ENCODE measurements around the gene COPG1. TPM values are rescaled to one million over a fixed set of nuclear protein-coding genes. Genes with fewer than 3 reads are reported as not detected.
"Not testable (repeated sequence)": the region's sequence is repeated elsewhere in the genome, so short reads cannot be mapped to it uniquely, and the experiment has no call there.

The COPG1 gene
- total RNA-seq, 2 experiments from 2014 or later, result 110 to 136 TPM

GRCh38 chr3:129230311-129231019, 18.9 kb upstream of the COPG1 start:
- peak overlapping the region; percentile 88 for H3K27ac Mint-ChIP-seq
- peaks cover 3% of the 10 kb centered on the region for H3K9me3 Mint-ChIP-seq
- peak; percentile 44 for DNase-seq
- CTCF ChIA-PET, result interaction anchor here (0.6 to 6.4 kb wide), 8 partner anchors 10 to 264 kb away, joined by 3 to 38 read pairs (median 4); no protein-coding TSS in a partner anchor
- H3K36me3 Mint-ChIP-seq (ENCODE audit: low read depth), result peaks cover 6% of the 10 kb centered on the region
- peaks cover 80% of the 10 kb centered on the region for H3K4me1 Mint-ChIP-seq
- POLR2A ChIA-PET, result interaction anchor here (0.6 to 0.8 kb wide), 2 partner anchors 47 to 108 kb away, joined by 4 to 6 read pairs; partner anchors contain the start of gene CNBP
- peak overlapping the region; percentile 45 for H3K4me3 Mint-ChIP-seq
- no peaks in the 10 kb centered on the region for H3K27me3 Mint-ChIP-seq

GRCh38 chr3:129231331-129232119, 17.9 kb upstream of the COPG1 start:
- no peak for DNase-seq
- Mint-ChIP-seq H3K27me3 (no peaks in the 10 kb centered on the region), H3K36me3 (ENCODE audit: low read depth) (peaks cover 9% of the 10 kb centered on the region), H3K27ac (peak overlapping the region; percentile 59), H3K9me3 (peaks cover 3% of the 10 kb centered on the region), H3K4me3 (no peak overlapping the region), H3K4me1 (peaks cover 80% of the 10 kb centered on the region)
- ChIA-PET POLR2A (interaction anchor here (0.8 kb wide), 1 partner anchor 48 kb away, joined by 6 read pairs; the partner anchor contains the start of gene CNBP), CTCF (interaction anchor here (0.6 to 6.4 kb wide), 7 partner anchors 9 to 265 kb away, joined by 3 to 38 read pairs (median 3); partner anchors contain the start of gene COPG1)

- no peak for DNase-seq
- H3K9me3 Mint-ChIP-seq, result peaks cover 3% of the 10 kb centered on the region
- H3K27me3 Mint-ChIP-seq, result no peaks in the 10 kb centered on the region
- H3K27ac Mint-ChIP-seq, result peak overlapping the region; percentile 83
- ChIA-PET CTCF (interaction anchor here (0.6 to 6.4 kb wide), 4 partner anchors 12 to 55 kb away, joined by 3 to 38 read pairs (median 3); no protein-coding TSS in a partner anchor), POLR2A (interaction anchor here (0.7 kb wide), 1 partner anchor 82 kb away, joined by 3 read pairs; no protein-coding TSS in a partner anchor)
- peaks cover 9% of the 10 kb centered on the region for H3K36me3 Mint-ChIP-seq (ENCODE audit: low read depth)
- peaks cover 74% of the 10 kb centered on the region for H3K4me1 Mint-ChIP-seq
- no peak overlapping the region for H3K4me3 Mint-ChIP-seq
Measured at GRCh38 chr3:129233538-129233937, 15.9 kb upstream of the COPG1 start.

GRCh38 chr3:129234441-129234840, 15.0 kb upstream of the COPG1 start:
- Mint-ChIP-seq H3K27ac (peak overlapping the region; percentile 73), H3K27me3 (no peaks in the 10 kb centered on the region), H3K36me3 (ENCODE audit: low read depth) (peaks cover 13% of the 10 kb centered on the region), H3K4me3 (no peak overlapping the region), H3K9me3 (peaks cover 3% of the 10 kb centered on the region), H3K4me1 (peaks cover 74% of the 10 kb centered on the region)
- ChIA-PET CTCF (interaction anchor here (0.6 to 6.4 kb wide), 5 partner anchors 11 to 172 kb away, joined by 3 to 38 read pairs (median 3); partner anchors contain the start of gene CNBP), POLR2A (no interaction called here)
- DNase-seq, result no peak

GRCh38 chr3:129235344-129235917, 14.0 kb upstream of the COPG1 start:
- CTCF ChIA-PET, result interaction anchor here (1.0 to 6.4 kb wide), 5 partner anchors 10 to 35 kb away, joined by 3 to 38 read pairs (median 11); no protein-coding TSS in a partner anchor
- DNase-seq, result no peak
- POLR2A ChIA-PET, result interaction anchor here (0.7 kb wide), 1 partner anchor 19 kb away, joined by 5 read pairs; no protein-coding TSS in a partner anchor

GRCh38 chr3:129238945-129239705, 10.3 kb upstream of the COPG1 start:
- Mint-ChIP-seq H3K27ac (peak overlapping the region; percentile 93), H3K9me3 (no peaks in the 10 kb centered on the region), H3K4me1 (peaks cover 54% of the 10 kb centered on the region), H3K4me3 (peak overlapping the region; percentile 28), H3K27me3 (no peaks in the 10 kb centered on the region), H3K36me3 (ENCODE audit: low read depth) (peaks cover 11% of the 10 kb centered on the region)
- POLR2A ChIA-PET, result interaction anchor here (0.7 kb wide), 1 partner anchor 205 kb away, joined by 3 read pairs; no protein-coding TSS in a partner anchor
- CTCF ChIA-PET, result interaction anchor here (1.1 to 2.9 kb wide), 12 partner anchors 10 to 212 kb away, joined by 3 to 17 read pairs (median 4); partner anchors contain the start of gene COPG1
- peak; percentile 61 for DNase-seq

More at GRCh38 chr3:129235344-129235917, 14.0 kb upstream of the COPG1 start:
- Mint-ChIP-seq H3K4me3 (no peak overlapping the region), H3K27me3 (no peaks in the 10 kb centered on the region), H3K36me3 (ENCODE audit: low read depth) (peaks cover 13% of the 10 kb centered on the region), H3K9me3 (peaks cover 3% of the 10 kb centered on the region), H3K4me1 (peaks cover 72% of the 10 kb centered on the region), H3K27ac (peak overlapping the region; percentile 6)

GRCh38 chr3:129239991-129240390, 9.4 kb upstream of the COPG1 start:
- peaks cover 11% of the 10 kb centered on the region for H3K36me3 Mint-ChIP-seq (ENCODE audit: low read depth)
- no peaks in the 10 kb centered on the region for H3K27me3 Mint-ChIP-seq
- H3K4me3 Mint-ChIP-seq, result no peak overlapping the region
- CTCF ChIA-PET, result interaction anchor here (0.6 to 2.9 kb wide), 16 partner anchors 9 to 270 kb away, joined by 3 to 17 read pairs (median 3); partner anchors contain the start of genes COPG1 and RAB43
- POLR2A ChIA-PET, result no interaction called here
- no peak for DNase-seq
- H3K9me3 Mint-ChIP-seq, result no peaks in the 10 kb centered on the region
- H3K27ac Mint-ChIP-seq, result peak overlapping the region; percentile 93
- peaks cover 45% of the 10 kb centered on the region for H3K4me1 Mint-ChIP-seq

GRCh38 chr3:129240436-129240835, 9.0 kb upstream of the COPG1 start:
- CTCF ChIA-PET, result interaction anchor here (0.9 to 2.9 kb wide), 14 partner anchors 9 to 270 kb away, joined by 3 to 17 read pairs (median 4); partner anchors contain the start of genes COPG1 and RAB43
- POLR2A ChIA-PET, result no interaction called here

GRCh38 chr3:129245141-129245540, 4.3 kb upstream of the COPG1 start:
- DNase-seq, result no peak
- CTCF ChIA-PET, result interaction anchor here (0.6 to 6.1 kb wide), 48 partner anchors 9 to 1498 kb away, joined by 3 to 57 read pairs (median 4); partner anchors contain the start of genes CNBP, GP9, HMCES and RAB43

More at GRCh38 chr3:129240436-129240835, 9.0 kb upstream of the COPG1 start:
- H3K36me3 Mint-ChIP-seq (ENCODE audit: low read depth), result peaks cover 9% of the 10 kb centered on the region
- peaks cover 46% of the 10 kb centered on the region for H3K4me1 Mint-ChIP-seq
- H3K27ac Mint-ChIP-seq, result peak overlapping the region; percentile 93
- DNase-seq, result no peak
- H3K27me3 Mint-ChIP-seq, result no peaks in the 10 kb centered on the region
- H3K4me3 Mint-ChIP-seq, result no peak overlapping the region
- H3K9me3 Mint-ChIP-seq, result no peaks in the 10 kb centered on the region

GRCh38 chr3:129245641-129246306, 3.6 kb upstream of the COPG1 start:
- ChIA-PET CTCF (interaction anchor here (0.6 to 6.1 kb wide), 57 partner anchors 9 to 1498 kb away, joined by 3 to 57 read pairs (median 4); partner anchors contain the start of genes CNBP, GP9, HMCES and RAB43), POLR2A (interaction anchor here (0.5 to 1.1 kb wide), 3 partner anchors 65 to 666 kb away, joined by 3 to 9 read pairs (median 3); no protein-coding TSS in a partner anchor)
- Mint-ChIP-seq H3K36me3 (ENCODE audit: low read depth) (peaks cover 15% of the 10 kb centered on the region), H3K4me1 (peaks cover 39% of the 10 kb centered on the region), H3K27ac (peak overlapping the region; percentile 67)
- H3K4me3 Mint-ChIP-seq, H3K9me3 Mint-ChIP-seq, H3K27me3 Mint-ChIP-seq: not testable (repeated sequence)
- peak; percentile 86 for DNase-seq

More at GRCh38 chr3:129245141-129245540, 4.3 kb upstream of the COPG1 start:
- no peaks in the 10 kb centered on the region for H3K9me3 Mint-ChIP-seq
- peaks cover 40% of the 10 kb centered on the region for H3K4me1 Mint-ChIP-seq
- H3K36me3 Mint-ChIP-seq (ENCODE audit: low read depth), result peaks cover 9% of the 10 kb centered on the region
- H3K27ac Mint-ChIP-seq, result peak overlapping the region; percentile 67
- POLR2A ChIA-PET, result interaction anchor here (0.5 kb wide), 1 partner anchor 666 kb away, joined by 3 read pairs; no protein-coding TSS in a partner anchor
- no peak overlapping the region for H3K4me3 Mint-ChIP-seq
- H3K27me3 Mint-ChIP-seq, result no peaks in the 10 kb centered on the region
